IMR-90 (cell line): ENCODE data around the gene SIDT1. TPM values are rescaled to one million over a fixed set of nuclear protein-coding genes. Genes with fewer than 3 reads are reported as not detected.

Experiments used
- ATAC-seq: fragments of 200-7000 bp; cut with Tn5 transposase; 2 replicates; pipeline ENCODE4 v1.9.1; 2020; ENCODE audit warnings: low read depth, mild to moderate bottlenecking, moderate library complexity
- BruUV-seq: library from RNA; stranded (reverse); fragments of 400-500 nt; replicated peaks from 2 replicates; lab custom pipeline; 2021; lab: Mats Ljungman, UMichigan
- CTCF ChIA-PET: fragments of 300-600 bp; formaldehyde crosslinking; extraction: SDS; loops from one replicate; lab custom pipeline; 2021; ENCODE audit warnings: antibody characterized with exemption; lab: Yijun Ruan, JAX
- POLR2A ChIA-PET: fragments of 300-600 bp; sonication (Branson Sonifier 250); formaldehyde crosslinking; loops from one replicate; lab custom pipeline; 2022; ENCODE audit warnings: antibody characterized with exemption; ENCODE audit not compliant: unreplicated experiment; lab: Charles Lee
- DNase-seq: peaks from one replicate; pipeline ENCODE4 v3.0.0; 2013
- H2AFZ ChIP-seq: replicated peaks from 2 replicates; pipeline ENCODE3; 2013; ENCODE audit warnings: low read length, mild to moderate bottlenecking; ENCODE audit not compliant: poor library complexity
- H2AK5ac ChIP-seq: 2 replicates; pipeline ENCODE4 v1.6.1; 2013; ENCODE audit warnings: low read depth, low read length, inconsistent platforms
- H2AK9ac ChIP-seq: replicated peaks from 2 replicates; pipeline ENCODE3; 2013; ENCODE audit warnings: mild to moderate bottlenecking, low read depth, low read length, moderate library complexity; ENCODE audit not compliant: poor library complexity
- H2BK120ac ChIP-seq: 2 replicates; pipeline ENCODE4 v1.6.1; 2013; ENCODE audit warnings: low read depth, low read length, inconsistent platforms
- H2BK15ac ChIP-seq: 3 replicates; pipeline ENCODE4 v1.6.1; 2013; ENCODE audit warnings: low read depth, low read length, inconsistent platforms
- H2BK20ac ChIP-seq: 2 replicates; pipeline ENCODE4 v1.6.1; 2013; ENCODE audit warnings: low read depth, mild to moderate bottlenecking, inconsistent platforms, low read length, moderate library complexity
- H2BK5ac ChIP-seq: 2 replicates; pipeline ENCODE4 v1.6.1; 2013; ENCODE audit warnings: mild to moderate bottlenecking, low read depth, low read length, inconsistent platforms; ENCODE audit not compliant: poor library complexity, severe bottlenecking
- H3K14ac ChIP-seq: replicated peaks from 2 replicates; pipeline ENCODE4 v1.6.1; 2013; ENCODE audit warnings: low read depth, low read length, inconsistent platforms
- H3K18ac ChIP-seq: 2 replicates; pipeline ENCODE4 v1.6.1; 2013; ENCODE audit warnings: low read depth, low read length, control low read depth
- H3K23ac ChIP-seq: 2 replicates; pipeline ENCODE4 v1.6.1; 2013; ENCODE audit warnings: low read depth, low read length, inconsistent platforms
- H3K27ac ChIP-seq: 2 replicates; pipeline ENCODE4 v1.5.1; 2013; ENCODE audit warnings: mild to moderate bottlenecking, control low read depth, low read length; ENCODE audit not compliant: insufficient read depth
- H3K27me3 ChIP-seq: 2 replicates; pipeline ENCODE4 v1.6.1; 2013; ENCODE audit warnings: low read length; ENCODE audit not compliant: control insufficient read depth, insufficient read depth
- H3K36me3 ChIP-seq: 2 replicates; pipeline ENCODE4 v1.6.1; 2013; ENCODE audit warnings: low read length, mixed read lengths; ENCODE audit not compliant: control insufficient read depth, insufficient read depth
- H3K4ac ChIP-seq: 2 replicates; pipeline ENCODE4 v1.6.1; 2013; ENCODE audit warnings: low read depth, low read length, inconsistent platforms
- H3K4me1 ChIP-seq: 2 replicates; pipeline ENCODE4 v1.6.1; 2013; ENCODE audit warnings: low read length, mixed read lengths; ENCODE audit not compliant: control insufficient read depth, insufficient read depth
- H3K4me2 ChIP-seq: 2 replicates; pipeline ENCODE4 v1.6.1; 2013; ENCODE audit warnings: low read depth, mild to moderate bottlenecking, control low read depth, low read length, moderate library complexity
- H3K4me3 ChIP-seq: 2 replicates; pipeline ENCODE4 v1.5.1; 2013; ENCODE audit warnings: low read depth, mild to moderate bottlenecking, control low read depth, low read length, moderate library complexity; ENCODE audit not compliant: insufficient read depth
- H3K56ac ChIP-seq: 2 replicates; pipeline ENCODE4 v1.6.1; 2013; ENCODE audit warnings: low read length, inconsistent platforms; ENCODE audit not compliant: insufficient read depth; ENCODE audit errors: extremely low read depth
- H3K79me1 ChIP-seq, 2 experiments: 2 replicates each; pipeline ENCODE4 v1.6.1; 2013; ENCODE audit warnings: low read length in 2 of 2, inconsistent platforms in 1 of 2, low read depth in 1 of 2
- H3K9ac ChIP-seq: 2 replicates; pipeline ENCODE4 v1.6.1; 2013; ENCODE audit warnings: low read depth, low read length, control low read depth
- H3K9me1 ChIP-seq: 2 replicates; pipeline ENCODE4 v1.6.1; 2013; ENCODE audit warnings: low read length, inconsistent platforms; ENCODE audit not compliant: insufficient read depth
- H3K9me3 ChIP-seq: 2 replicates; pipeline ENCODE4 v1.6.1; 2013; ENCODE audit warnings: low read length; ENCODE audit not compliant: control insufficient read depth, insufficient read depth
- H4K20me1 ChIP-seq: 2 replicates; pipeline ENCODE4 v1.6.1; 2013; ENCODE audit warnings: low read length, inconsistent platforms; ENCODE audit not compliant: insufficient read depth
- H4K5ac ChIP-seq: 2 replicates; pipeline ENCODE4 v1.6.1; 2013; ENCODE audit warnings: mild to moderate bottlenecking, low read depth, low read length, control low read depth
- H4K8ac ChIP-seq, 2 experiments: 2 replicates each; pipeline ENCODE4 v1.6.1; 2013; ENCODE audit warnings: low read depth in 2 of 2, low read length in 2 of 2, control low read depth in 1 of 2, inconsistent platforms in 1 of 2
- H4K91ac ChIP-seq: 2 replicates; pipeline ENCODE4 v1.6.1; 2013; ENCODE audit warnings: low read depth, low read length, inconsistent platforms; ENCODE audit not compliant: insufficient read depth
- MAZ ChIP-seq: IDR thresholded peaks from 2 replicates; pipeline ENCODE4 v1.6.1; 2012; ENCODE audit warnings: low read depth, mild to moderate bottlenecking, low read length, improper control_type of control experiment, moderate library complexity, borderline replicate concordance
- MXI1 ChIP-seq: IDR thresholded peaks from 2 replicates; pipeline ENCODE4 v1.6.1; 2012; ENCODE audit warnings: low read depth, mild to moderate bottlenecking, low read length, moderate library complexity, borderline replicate concordance
- NFE2L2 ChIP-seq: fragments of 150-350 bp; IDR thresholded peaks from 2 replicates; pipeline ENCODE4 v1.6.1; 2016; ENCODE audit warnings: low read depth, mild to moderate bottlenecking, low read length
- WGBS, 2 experiments: methylation state at CpG; one replicate each; pipeline versions ENCODE4 v1.1.5 to v1.1.7; 2013; ENCODE audit warnings: missing lambda C conversion rate in 2 of 2; ENCODE audit not compliant: insufficient read length in 1 of 2; ENCODE audit errors: extremely low coverage in 2 of 2; 5-methylcytosine and 5-hydroxymethylcytosine counted together
- dilution Hi-C: fragments of 300-500 bp; cut with HindIII; formaldehyde crosslinking; loops from one replicate; pipeline ENCODE4 v1.14.3; 2018; ENCODE audit warnings: low sequenced_read_pairs; ENCODE audit not compliant: unreplicated experiment
- in situ Hi-C: fragments of 300-500 bp; cut with MboI; formaldehyde crosslinking; loops from 3 replicates; pipeline ENCODE4 v1.14.3; 2019; ENCODE audit warnings: low sequenced_read_pairs, inconsistent platforms, mixed read lengths
- intact Hi-C: fragments of 100-400 bp; cut with micrococcal nuclease; formaldehyde crosslinking; loops from 2 replicates; pipeline ENCODE4 v1.10.0; 2022
- polyA plus RNA-seq, 3 experiments: library from polyadenylated mRNA; depleted of rRNA; stranded (reverse); fragments of >200 nt; gene quantifications; 2 replicates each; pipeline ENCODE4 v1.2.3, GENCODE V29; 2012; ENCODE audit warnings: low replicate concordance in 1 of 3
- total RNA-seq: library from RNA; depleted of rRNA; stranded (reverse); fragments of >200 nt; gene quantifications from 2 replicates; pipeline ENCODE4 v1.2.3, GENCODE V29; 2012

The SIDT1 gene
- total and polyA plus RNA-seq, 2 of the 4 experiments (the other 2 are of a cell fraction), result not detected

- no peak overlapping the region for H3K14ac ChIP-seq
- H2AK5ac ChIP-seq, result no peak overlapping the region
- H4K91ac ChIP-seq, result no peak overlapping the region
- ChIA-PET POLR2A (no interaction called here), CTCF (no interaction called here)
- H2BK120ac ChIP-seq, result no peak overlapping the region
- BruUV-seq, result no TSS peak
- no peak overlapping the region for H3K9ac ChIP-seq
- no peak overlapping the region for H4K5ac ChIP-seq
- H2AFZ ChIP-seq, result peak overlapping the region; percentile 75
- no peaks in the 10 kb centered on the region for H3K36me3 ChIP-seq
- no peaks in the 10 kb centered on the region for H3K79me1 ChIP-seq
- TF ChIP-seq MAZ, result no peak
- TF ChIP-seq NFE2L2, result no peak
- TF ChIP-seq MXI1, result no peak
- in situ Hi-C loops (no loop called here), dilution Hi-C loops (no loop called here), intact Hi-C loops (no loop called here)
- no peak overlapping the region for H3K27ac ChIP-seq
- H3K18ac ChIP-seq, result no peak overlapping the region
- H2BK5ac ChIP-seq, result no peak overlapping the region
- 7% methylated on average over 3 of the region's 10 CpGs; no CpG with 5 or more reads in 1 of the 2 experiments for WGBS, 2 experiments
- H2AK9ac ChIP-seq, result no peak overlapping the region
- peak overlapping the region; percentile 20 for H3K4me3 ChIP-seq
- H3K4ac ChIP-seq, result no peak overlapping the region
- no peak overlapping the region for H2BK20ac ChIP-seq
- peaks cover 61% of the 10 kb centered on the region for H3K27me3 ChIP-seq
- H4K20me1 ChIP-seq, result no peaks in the 10 kb centered on the region
- no peak overlapping the region for H4K8ac ChIP-seq
- H3K4me1 ChIP-seq, result no peaks in the 10 kb centered on the region
- H3K23ac ChIP-seq, result peak overlapping the region; percentile 80; the same call in 1 of the 2 replicates
- DNase-seq, result no peak
- H3K9me3 ChIP-seq, result peaks cover 3% of the 10 kb centered on the region; the same call in 1 of the 2 replicates
- no peaks in the 10 kb centered on the region for H3K9me1 ChIP-seq
- no peak for ATAC-seq
- H2BK15ac ChIP-seq, result no peak overlapping the region
- H3K4me2 ChIP-seq, result peak overlapping the region; percentile 77; the same call in 1 of the 2 replicates
- H3K56ac ChIP-seq, result no peak overlapping the region
Observed at GRCh38 chr3:113533534-113533892, 1.2 kb downstream of the SIDT1 start.
